ENCODE results near the gene CD72.

The CD72 gene

GRCh38 chr9:35618325-35618727, at the start of gene CD72:
Gene CD72, minus strand, starts transcription at chr9:35618413. Its CDS starts 110 bp downstream, at chr9:35618303.
- H3K36me3 ChIP-seq (ENCODE audit: control insufficient read depth, insufficient read depth, low read length), result no peaks in the 10 kb centered on the region
- H3K4me1 ChIP-seq (ENCODE audit: control insufficient read depth, insufficient read depth, low read length), result no peaks in the 10 kb centered on the region
- peak within 1 kb of the TSS; percentile 56 for H3K9ac ChIP-seq (ENCODE audit: low read depth, low read length)
- peak within 1 kb of the TSS; percentile 88 for H3K4me3 ChIP-seq (ENCODE audit: low read depth, low read length)
- peaks cover 34% of the 10 kb centered on the region for H3K27me3 ChIP-seq (ENCODE audit: control insufficient read depth, insufficient read depth, low read length)
- no peaks in the 10 kb centered on the region for H3K9me3 ChIP-seq (ENCODE audit: control insufficient read depth, insufficient read depth, low read length)

- Histone ChIP-seq H3K4me3 (ENCODE audit: low read depth, low read length) (no peak overlapping the region), H3K36me3 (ENCODE audit: control insufficient read depth, insufficient read depth, low read length) (peaks cover 5% of the 10 kb centered on the region), H3K9ac (ENCODE audit: low read depth, low read length) (no peak overlapping the region), H3K9me3 (ENCODE audit: control insufficient read depth, insufficient read depth, low read length) (no peaks in the 10 kb centered on the region), H3K4me1 (ENCODE audit: control insufficient read depth, insufficient read depth, low read length) (peaks cover 7% of the 10 kb centered on the region), H3K27me3 (ENCODE audit: control insufficient read depth, insufficient read depth, low read length) (no peaks in the 10 kb centered on the region)
These were observed 49.7 kb upstream of the CD72 start for GRCh38 chr9:35667939-35668338.

- Histone ChIP-seq H3K4me3 (ENCODE audit: low read depth, low read length) (no peak overlapping the region), H3K9ac (ENCODE audit: low read depth, low read length) (no peak overlapping the region), H3K9me3 (ENCODE audit: control insufficient read depth, insufficient read depth, low read length) (no peaks in the 10 kb centered on the region), H3K4me1 (ENCODE audit: control insufficient read depth, insufficient read depth, low read length) (peaks cover 7% of the 10 kb centered on the region), H3K27me3 (ENCODE audit: control insufficient read depth, insufficient read depth, low read length) (no peaks in the 10 kb centered on the region), H3K36me3 (ENCODE audit: control insufficient read depth, insufficient read depth, low read length) (peaks cover 17% of the 10 kb centered on the region)
These were observed 48.3 kb upstream of the CD72 start for GRCh38 chr9:35666549-35666948.

GRCh38 chr9:35666045-35666444, 47.8 kb upstream of the CD72 start:
- Histone ChIP-seq H3K9ac (ENCODE audit: low read depth, low read length) (no peak overlapping the region), H3K4me1 (ENCODE audit: control insufficient read depth, insufficient read depth, low read length) (peaks cover 7% of the 10 kb centered on the region), H3K9me3 (ENCODE audit: control insufficient read depth, insufficient read depth, low read length) (no peaks in the 10 kb centered on the region), H3K36me3 (ENCODE audit: control insufficient read depth, insufficient read depth, low read length) (peaks cover 17% of the 10 kb centered on the region), H3K27me3 (ENCODE audit: control insufficient read depth, insufficient read depth, low read length) (no peaks in the 10 kb centered on the region), H3K4me3 (ENCODE audit: low read depth, low read length) (no peak overlapping the region)

- peak overlapping the region; percentile 92 for H3K4me3 ChIP-seq (ENCODE audit: low read depth, low read length)
- H3K27me3 ChIP-seq (ENCODE audit: control insufficient read depth, insufficient read depth, low read length), result no peaks in the 10 kb centered on the region
- H3K36me3 ChIP-seq (ENCODE audit: control insufficient read depth, insufficient read depth, low read length), result peaks cover 21% of the 10 kb centered on the region
- no peaks in the 10 kb centered on the region for H3K9me3 ChIP-seq (ENCODE audit: control insufficient read depth, insufficient read depth, low read length)
- H3K9ac ChIP-seq (ENCODE audit: low read depth, low read length), result no peak overlapping the region
- H3K4me1 ChIP-seq (ENCODE audit: control insufficient read depth, insufficient read depth, low read length), result peaks cover 7% of the 10 kb centered on the region
These were observed 47.2 kb upstream of the CD72 start for GRCh38 chr9:35665471-35665818.

GRCh38 chr9:35664531-35665470, 46.6 kb upstream of the CD72 start, which contains the start of gene ARHGEF39:
Gene ARHGEF39, minus strand, starts transcription at chr9:35665195. Its CDS starts 26 bp downstream, at chr9:35665169.
- H3K9ac ChIP-seq (ENCODE audit: low read depth, low read length), result peak within 1 kb of the TSS; percentile 94
- H3K4me1 ChIP-seq (ENCODE audit: control insufficient read depth, insufficient read depth, low read length), result peaks cover 7% of the 10 kb centered on the region
- no peaks in the 10 kb centered on the region for H3K27me3 ChIP-seq (ENCODE audit: control insufficient read depth, insufficient read depth, low read length)
- no peaks in the 10 kb centered on the region for H3K9me3 ChIP-seq (ENCODE audit: control insufficient read depth, insufficient read depth, low read length)
- peaks cover 27% of the 10 kb centered on the region for H3K36me3 ChIP-seq (ENCODE audit: control insufficient read depth, insufficient read depth, low read length)
- H3K4me3 ChIP-seq (ENCODE audit: low read depth, low read length), result peak within 1 kb of the TSS; percentile 92

- Histone ChIP-seq H3K9ac (ENCODE audit: low read depth, low read length) (no peak overlapping the region), H3K36me3 (ENCODE audit: control insufficient read depth, insufficient read depth, low read length) (peaks cover 27% of the 10 kb centered on the region), H3K27me3 (ENCODE audit: control insufficient read depth, insufficient read depth, low read length) (no peaks in the 10 kb centered on the region), H3K4me1 (ENCODE audit: control insufficient read depth, insufficient read depth, low read length) (peaks cover 7% of the 10 kb centered on the region), H3K9me3 (ENCODE audit: control insufficient read depth, insufficient read depth, low read length) (no peaks in the 10 kb centered on the region), H3K4me3 (ENCODE audit: low read depth, low read length) (no peak overlapping the region)
These were observed 44.2 kb upstream of the CD72 start for GRCh38 chr9:35662437-35662836.

- Histone ChIP-seq H3K9ac (ENCODE audit: low read depth, low read length) (no peak overlapping the region), H3K27me3 (ENCODE audit: control insufficient read depth, insufficient read depth, low read length) (no peaks in the 10 kb centered on the region), H3K9me3 (ENCODE audit: control insufficient read depth, insufficient read depth, low read length) (no peaks in the 10 kb centered on the region), H3K4me1 (ENCODE audit: control insufficient read depth, insufficient read depth, low read length) (peaks cover 7% of the 10 kb centered on the region), H3K4me3 (ENCODE audit: low read depth, low read length) (no peak overlapping the region), H3K36me3 (ENCODE audit: control insufficient read depth, insufficient read depth, low read length) (peaks cover 27% of the 10 kb centered on the region)
These were observed 43.6 kb upstream of the CD72 start for GRCh38 chr9:35661756-35662350.

GRCh38 chr9:35660966-35661415, 42.8 kb upstream of the CD72 start:
- Histone ChIP-seq H3K4me1 (ENCODE audit: control insufficient read depth, insufficient read depth, low read length) (peaks cover 7% of the 10 kb centered on the region), H3K36me3 (ENCODE audit: control insufficient read depth, insufficient read depth, low read length) (peaks cover 27% of the 10 kb centered on the region), H3K27me3 (ENCODE audit: control insufficient read depth, insufficient read depth, low read length) (peaks cover 7% of the 10 kb centered on the region), H3K9ac (ENCODE audit: low read depth, low read length) (no peak overlapping the region), H3K9me3 (ENCODE audit: control insufficient read depth, insufficient read depth, low read length) (no peaks in the 10 kb centered on the region), H3K4me3 (ENCODE audit: low read depth, low read length) (no peak overlapping the region)

GRCh38 chr9:35659340-35659739, 41.1 kb upstream of the CD72 start:
- peak overlapping the region; percentile 84 for H3K4me3 ChIP-seq (ENCODE audit: low read depth, low read length)
- peaks cover 8% of the 10 kb centered on the region for H3K27me3 ChIP-seq (ENCODE audit: control insufficient read depth, insufficient read depth, low read length)
- H3K9me3 ChIP-seq (ENCODE audit: control insufficient read depth, insufficient read depth, low read length), result no peaks in the 10 kb centered on the region
- H3K4me1 ChIP-seq (ENCODE audit: control insufficient read depth, insufficient read depth, low read length), result peaks cover 6% of the 10 kb centered on the region
- peaks cover 27% of the 10 kb centered on the region for H3K36me3 ChIP-seq (ENCODE audit: control insufficient read depth, insufficient read depth, low read length)
- no peak overlapping the region for H3K9ac ChIP-seq (ENCODE audit: low read depth, low read length)

GRCh38 chr9:35658968-35659220, 40.7 kb upstream of the CD72 start:
- Histone ChIP-seq H3K4me3 (ENCODE audit: low read depth, low read length) (peak overlapping the region; percentile 84), H3K9ac (ENCODE audit: low read depth, low read length) (peak overlapping the region; percentile 97), H3K36me3 (ENCODE audit: control insufficient read depth, insufficient read depth, low read length) (peaks cover 27% of the 10 kb centered on the region), H3K4me1 (ENCODE audit: control insufficient read depth, insufficient read depth, low read length) (peaks cover 3% of the 10 kb centered on the region), H3K9me3 (ENCODE audit: control insufficient read depth, insufficient read depth, low read length) (no peaks in the 10 kb centered on the region), H3K27me3 (ENCODE audit: control insufficient read depth, insufficient read depth, low read length) (peaks cover 8% of the 10 kb centered on the region)

Data from iPS-15b (cell line).